HG02884 (cell line): ENCODE data around the gene FAM193B.
A peak's percentile ranks its signal among the peaks of the same experiment; 100 is the strongest.

Experiments
- ATAC-seq: cut with Tn5 transposase; IDR thresholded peaks from one replicate; pipeline ENCODE4 v1.9.1; 2021; ENCODE audit warnings: mild to moderate bottlenecking, moderate library complexity; ENCODE audit not compliant: unreplicated experiment

FAM193B gene

GRCh38 chr5:177503351-177504085 lies 50.8 kb downstream of the FAM193B start:
- no peak for ATAC-seq

- ATAC-seq = no peak
These were observed 51.5 kb downstream of the FAM193B start for GRCh38 chr5:177502886-177503285.

GRCh38 chr5:177501874-177502678 lies 52.3 kb downstream of the FAM193B start:
- no peak for ATAC-seq

- no peak for ATAC-seq
These were observed 53.5 kb downstream of the FAM193B start for GRCh38 chr5:177500685-177501522.

- ATAC-seq = no peak
These were observed 54.5 kb downstream of the FAM193B start for GRCh38 chr5:177499842-177500241.

GRCh38 chr5:177498013-177498787 lies 56.2 kb downstream of the FAM193B start:
- no peak for ATAC-seq

GRCh38 chr5:177497292-177498012 lies 56.9 kb downstream of the FAM193B start, which contains the start of gene PDLIM7:
PDLIM7 (minus strand) TSS chr5:177497604; CDS start chr5:177496512, 1,092 bp downstream.
- ATAC-seq = peak; percentile 67

- ATAC-seq = no peak
These were observed 57.6 kb downstream of the FAM193B start for GRCh38 chr5:177496727-177497291.

- ATAC-seq = no peak
These were observed 58.2 kb downstream of the FAM193B start for GRCh38 chr5:177496070-177496726.

GRCh38 chr5:177495243-177496060 lies 58.9 kb downstream of the FAM193B start:
- no peak for ATAC-seq

- ATAC-seq = no peak
These were observed 59.8 kb downstream of the FAM193B start for GRCh38 chr5:177494346-177495195.

GRCh38 chr5:177493795-177494345 lies 60.5 kb downstream of the FAM193B start:
- no peak for ATAC-seq

GRCh38 chr5:177492841-177493240 lies 61.5 kb downstream of the FAM193B start:
- no peak for ATAC-seq

- ATAC-seq = no peak
These were observed 62.2 kb downstream of the FAM193B start for GRCh38 chr5:177491983-177492746.

- no peak for ATAC-seq
These were observed 62.9 kb downstream of the FAM193B start for GRCh38 chr5:177491429-177491945.

GRCh38 chr5:177490992-177491391 lies 63.4 kb downstream of the FAM193B start:
- ATAC-seq = no peak
